ENCODE results near the gene SMPDL3A. TPM values are rescaled to one million over a fixed set of nuclear protein-coding genes. Genes with fewer than 3 reads are reported as not detected.

SMPDL3A gene
- total and polyA plus RNA-seq, 8 donors = 7.4 to 19.8 (median 10.6) TPM

- Histone ChIP-seq H3K27me3 (no peaks in the 10 kb centered on the region), H3K27ac (no peak overlapping the region), H3K36me3 (peaks cover 0 to 11% (median 0%) of the 10 kb centered on the region in 3 donors), H3K4me1 (no peaks in the 10 kb centered on the region), H3K9me3 (no peaks in the 10 kb centered on the region), H3K4me3 (no peak overlapping the region)
- 48 to 52% methylated on average over 1 of the region's 1 CpG for WGBS, 2 donors
- ATAC-seq = no peak
- FAIRE-seq = no peak
- intact Hi-C loops (cut with DNase I) = no loop called here
- DNase-seq = no peak
- TF ChIP-seq, protein P1, sequence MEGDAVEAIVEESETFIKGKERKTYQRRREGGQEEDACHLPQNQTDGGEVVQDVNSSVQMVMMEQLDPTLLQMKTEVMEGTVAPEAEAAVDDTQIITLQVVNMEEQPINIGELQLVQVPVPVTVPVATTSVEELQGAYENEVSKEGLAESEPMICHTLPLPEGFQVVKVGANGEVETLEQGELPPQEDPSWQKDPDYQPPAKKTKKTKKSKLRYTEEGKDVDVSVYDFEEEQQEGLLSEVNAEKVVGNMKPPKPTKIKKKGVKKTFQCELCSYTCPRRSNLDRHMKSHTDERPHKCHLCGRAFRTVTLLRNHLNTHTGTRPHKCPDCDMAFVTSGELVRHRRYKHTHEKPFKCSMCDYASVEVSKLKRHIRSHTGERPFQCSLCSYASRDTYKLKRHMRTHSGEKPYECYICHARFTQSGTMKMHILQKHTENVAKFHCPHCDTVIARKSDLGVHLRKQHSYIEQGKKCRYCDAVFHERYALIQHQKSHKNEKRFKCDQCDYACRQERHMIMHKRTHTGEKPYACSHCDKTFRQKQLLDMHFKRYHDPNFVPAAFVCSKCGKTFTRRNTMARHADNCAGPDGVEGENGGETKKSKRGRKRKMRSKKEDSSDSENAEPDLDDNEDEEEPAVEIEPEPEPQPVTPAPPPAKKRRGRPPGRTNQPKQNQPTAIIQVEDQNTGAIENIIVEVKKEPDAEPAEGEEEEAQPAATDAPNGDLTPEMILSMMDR (IDR thresholded peaks at IDR 0.05) = no peak
These were observed 21.1 kb downstream of the SMPDL3A start for GRCh38 chr6:122810189-122810588.

DNA sequence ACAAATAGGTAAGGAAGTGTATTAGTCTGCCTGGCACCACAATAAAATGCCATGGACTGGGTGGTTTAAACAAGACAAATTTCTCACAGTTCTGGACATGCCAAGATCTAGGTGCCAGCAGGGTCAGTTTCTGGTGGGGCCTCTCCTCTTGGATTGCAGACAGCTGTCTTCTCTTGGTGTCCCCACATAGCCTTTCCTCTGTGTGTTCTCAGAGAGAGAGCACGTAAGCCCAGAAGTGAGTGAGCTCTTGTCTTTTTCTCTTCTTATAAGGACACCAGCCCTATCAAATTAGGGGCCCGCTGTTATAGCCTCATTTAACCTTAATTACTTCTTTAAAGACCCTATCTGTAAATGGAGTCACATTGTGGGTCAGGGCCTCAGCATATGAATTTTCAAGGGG lies 28.3 kb downstream of the SMPDL3A start:
- no peak overlapping the region for H3K27ac ChIP-seq
- H3K36me3 ChIP-seq = no peaks in the 10 kb centered on the region
- 69 to 95% methylated on average over 2 of the region's 2 CpGs for WGBS, 2 donors
- TF ChIP-seq, protein P1 (IDR thresholded peaks at IDR 0.05) = no peak
- DNase-seq (no peak), ATAC-seq (no peak), FAIRE-seq (no peak)
- no peaks in the 10 kb centered on the region for H3K27me3 ChIP-seq
- no peak overlapping the region for H3K4me3 ChIP-seq
- intact Hi-C loops (cut with DNase I) = no loop called here
- no peaks in the 10 kb centered on the region for H3K4me1 ChIP-seq
- no peaks in the 10 kb centered on the region for H3K9me3 ChIP-seq

- WGBS, 2 donors = 56 to 68% methylated on average over 4 of the region's 4 CpGs
- H3K36me3 ChIP-seq = no peaks in the 10 kb centered on the region
- H3K27me3 ChIP-seq = no peaks in the 10 kb centered on the region
- H3K27ac ChIP-seq = no peak overlapping the region
- intact Hi-C loops (cut with DNase I) = no loop called here
- no peak for FAIRE-seq
- peak in 1 of 4 donors; percentile 57 for ATAC-seq
- TF ChIP-seq, protein P1 (IDR thresholded peaks at IDR 0.05) = no peak
- H3K4me3 ChIP-seq = no peak overlapping the region
- no peaks in the 10 kb centered on the region for H3K9me3 ChIP-seq
- no peaks in the 10 kb centered on the region for H3K4me1 ChIP-seq
- no peak for DNase-seq
These were observed 28.7 kb downstream of the SMPDL3A start for GRCh38 chr6:122817766-122818165.

GRCh38 chr6:122818866-122819265 lies 29.8 kb downstream of the SMPDL3A start:
- DNase-seq (no peak), FAIRE-seq (no peak), ATAC-seq (no peak)
- Histone ChIP-seq H3K4me1 (no peaks in the 10 kb centered on the region), H3K4me3 (no peak overlapping the region), H3K36me3 (no peaks in the 10 kb centered on the region), H3K27ac (no peak overlapping the region), H3K27me3 (no peaks in the 10 kb centered on the region), H3K9me3 (no peaks in the 10 kb centered on the region)
- WGBS, 2 donors = 57 to 63% methylated on average over 2 of the region's 2 CpGs
- TF ChIP-seq, protein P1 (IDR thresholded peaks at IDR 0.05) = no peak
- intact Hi-C loops (cut with DNase I) = no loop called here

DNA sequence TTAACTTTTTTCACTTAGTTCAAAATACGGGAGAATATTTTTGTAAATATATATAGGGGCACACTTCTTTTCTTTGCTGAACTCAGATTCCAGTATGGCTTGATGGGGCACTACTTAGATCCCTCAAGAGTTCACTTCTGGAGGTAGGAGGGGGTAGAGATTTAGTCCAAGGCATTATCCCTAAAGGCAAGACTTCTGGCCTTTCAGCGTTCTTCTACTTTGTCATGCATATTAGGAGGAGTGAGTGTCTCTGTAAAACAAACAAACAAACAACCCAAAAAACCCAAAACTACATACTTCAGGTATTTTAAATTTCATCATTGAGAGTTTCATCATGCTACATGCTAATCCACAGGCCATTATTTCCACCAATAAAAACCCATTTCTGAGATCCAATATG lies 32.0 kb downstream of the SMPDL3A start:
- ATAC-seq (no peak), FAIRE-seq (no peak), DNase-seq (no peak)
- Histone ChIP-seq H3K36me3 (no peaks in the 10 kb centered on the region), H3K27ac (no peak overlapping the region), H3K27me3 (no peaks in the 10 kb centered on the region), H3K4me1 (no peaks in the 10 kb centered on the region), H3K4me3 (no peak overlapping the region), H3K9me3 (no peaks in the 10 kb centered on the region)
- intact Hi-C loops (cut with DNase I) = no loop called here
- TF ChIP-seq, protein P1 (IDR thresholded peaks at IDR 0.05) = no peak
- 90 to 95% methylated on average over 2 of the region's 2 CpGs for WGBS, 2 donors

Data from pancreas (tissue), 10 donors.